Progenitor cell of endocrine pancreas (in vitro differentiated cells): ENCODE measurements around the gene AKT3. TPM values are rescaled to one million over a fixed set of nuclear protein-coding genes. Genes with fewer than 3 reads are reported as not detected.

Experiments used
- DNase-seq: peaks from one replicate; pipeline ENCODE4 v3.0.0; 2021; ENCODE audit warnings: low spot score; ENCODE audit not compliant: unreplicated experiment
- H3K27ac Mint-ChIP-seq: 2 replicates; pipeline ENCODE4 v1.8.0; 2021; ENCODE audit warnings: mild to moderate bottlenecking, moderate library complexity, mixed read lengths
- H3K27me3 Mint-ChIP-seq: 2 replicates; pipeline ENCODE4 v1.8.0; 2021; ENCODE audit warnings: mixed read lengths
- H3K36me3 Mint-ChIP-seq: 2 replicates; pipeline ENCODE4 v1.8.0; 2022; ENCODE audit warnings: mixed read lengths; ENCODE audit not compliant: insufficient read depth
- H3K4me1 Mint-ChIP-seq: 2 replicates; pipeline ENCODE4 v1.8.0; 2021; ENCODE audit warnings: low read depth, mixed read lengths
- H3K4me3 Mint-ChIP-seq: 2 replicates; pipeline ENCODE4 v1.8.0; 2021; ENCODE audit warnings: low read depth, mild to moderate bottlenecking, moderate library complexity, mixed read lengths
- H3K9me3 Mint-ChIP-seq: 2 replicates; pipeline ENCODE4 v1.8.0; 2021; ENCODE audit warnings: low read depth, mixed read lengths
- CTCF ChIP-seq: fragments of 200-600 bp; sonication (generic); IDR thresholded peaks from one replicate; pipeline ENCODE4 v1.5.0; 2021; ENCODE audit warnings: antibody characterized with exemption, mild to moderate bottlenecking; ENCODE audit not compliant: unreplicated experiment
- total RNA-seq: library from RNA; stranded (reverse); gene quantifications from 2 replicates; pipeline ENCODE4 v1.2.1, GENCODE V29; 2021

Gene AKT3
- total RNA-seq, 1 donor from 2014 or later, result 45.5 TPM

GRCh38 chr1:243628476-243628907, 221.6 kb downstream of the AKT3 start:
- Mint-ChIP-seq H3K27ac (no peak overlapping the region), H3K4me3 (no peak overlapping the region), H3K27me3 (no peaks in the 10 kb centered on the region), H3K9me3 (peaks cover 5% of the 10 kb centered on the region), H3K36me3 (peaks cover 7% of the 10 kb centered on the region), H3K4me1 (no peaks in the 10 kb centered on the region)
- DNase-seq, result no peak
- no peak for TF ChIP-seq CTCF

GRCh38 chr1:243623841-243624240, 226.2 kb downstream of the AKT3 start:
- Mint-ChIP-seq H3K9me3 (peaks cover 6% of the 10 kb centered on the region), H3K4me3 (no peak overlapping the region), H3K36me3 (peaks cover 9% of the 10 kb centered on the region), H3K27me3 (no peaks in the 10 kb centered on the region), H3K27ac (no peak overlapping the region), H3K4me1 (no peaks in the 10 kb centered on the region)
- TF ChIP-seq CTCF, result no peak
- no peak for DNase-seq

- no peaks in the 10 kb centered on the region for H3K27me3 Mint-ChIP-seq
- no peak for TF ChIP-seq CTCF
- H3K27ac Mint-ChIP-seq, result no peak overlapping the region
- H3K9me3 Mint-ChIP-seq, result peaks cover 6% of the 10 kb centered on the region
- no peak for DNase-seq
- no peak overlapping the region for H3K4me3 Mint-ChIP-seq
- peaks cover 9% of the 10 kb centered on the region for H3K36me3 Mint-ChIP-seq
- no peaks in the 10 kb centered on the region for H3K4me1 Mint-ChIP-seq
Measured at GRCh38 chr1:243621973-243622372, 228.1 kb downstream of the AKT3 start.

GRCh38 chr1:243620096-243620495, 229.9 kb downstream of the AKT3 start:
- H3K4me3 Mint-ChIP-seq, result no peak overlapping the region
- TF ChIP-seq CTCF, result no peak
- DNase-seq, result no peak
- peaks cover 6% of the 10 kb centered on the region for H3K9me3 Mint-ChIP-seq
- H3K4me1 Mint-ChIP-seq, result no peaks in the 10 kb centered on the region
- no peak overlapping the region for H3K27ac Mint-ChIP-seq
- peaks cover 8% of the 10 kb centered on the region for H3K36me3 Mint-ChIP-seq
- no peaks in the 10 kb centered on the region for H3K27me3 Mint-ChIP-seq

- Mint-ChIP-seq H3K4me1 (no peaks in the 10 kb centered on the region), H3K27ac (no peak overlapping the region), H3K9me3 (no peaks in the 10 kb centered on the region), H3K4me3 (no peak overlapping the region), H3K36me3 (peaks cover 4% of the 10 kb centered on the region), H3K27me3 (no peaks in the 10 kb centered on the region)
- no peak for TF ChIP-seq CTCF
- DNase-seq, result no peak
Measured at GRCh38 chr1:243609698-243610097, 240.3 kb downstream of the AKT3 start.
